Activated T-helper 2 cell treated with anti-CD3 and anti-CD28 coated beads, Interferon-gamma antibody, Interleukin-2, Interleukin-4, amounts not matched to agents 10 μg/mL and 5 μg/mL and 100 μg/mL, durations not matched to agents 14 hours and 24 hours and 36 hours (primary cell): Measurements from ENCODE around the gene PLA2G5. TPM values are rescaled to one million over a fixed set of nuclear protein-coding genes. Genes with fewer than 3 reads are reported as not detected.
"Not testable (repeated sequence)": the region's sequence is repeated elsewhere in the genome, so short reads cannot be mapped to it uniquely, and the experiment has no call there.

Experiments
- DNase-seq: peaks from one replicate; pipeline ENCODE4 v3.0.0; 2021; ENCODE audit warnings: low spot score
- H3K27ac Mint-ChIP-seq: one replicate; pipeline ENCODE4 v1.8.0; 2021; ENCODE audit warnings: mixed read lengths
- H3K27me3 Mint-ChIP-seq: one replicate; pipeline ENCODE4 v1.8.0; 2021; ENCODE audit warnings: low read depth, mixed read lengths
- H3K36me3 Mint-ChIP-seq: one replicate; pipeline ENCODE4 v1.8.0; 2021; ENCODE audit warnings: low read depth, mixed read lengths
- H3K4me1 Mint-ChIP-seq: one replicate; pipeline ENCODE4 v1.8.0; 2021; ENCODE audit warnings: low read depth, mixed read lengths
- H3K4me3 Mint-ChIP-seq: one replicate; pipeline ENCODE4 v1.8.0; 2021; ENCODE audit warnings: low read depth, mild to moderate bottlenecking, moderate library complexity, mixed read lengths
- H3K9me3 Mint-ChIP-seq: one replicate; pipeline ENCODE4 v1.8.0; 2021; ENCODE audit warnings: mixed read lengths
- intact Hi-C: fragments of 100-400 bp; cut with micrococcal nuclease; formaldehyde crosslinking; loops from one replicate; pipeline ENCODE4 v1.15.1; 2023
- total RNA-seq: library from RNA; stranded (reverse); gene quantifications from 2 replicates; pipeline ENCODE4 v1.2.3, GENCODE V29; 2022

The PLA2G5 gene
- total RNA-seq, 1 donor from 2014 or later = not detected

GRCh38 chr1:20049056-20049798 is 20.8 kb upstream of the PLA2G5 start:
- H3K36me3 Mint-ChIP-seq, H3K27ac Mint-ChIP-seq, intact Hi-C loops, H3K4me1 Mint-ChIP-seq, DNase-seq, H3K4me3 Mint-ChIP-seq, H3K27me3 Mint-ChIP-seq: not testable (repeated sequence)
- H3K9me3 Mint-ChIP-seq = peaks cover 34% of the 10 kb centered on the region

DNA sequence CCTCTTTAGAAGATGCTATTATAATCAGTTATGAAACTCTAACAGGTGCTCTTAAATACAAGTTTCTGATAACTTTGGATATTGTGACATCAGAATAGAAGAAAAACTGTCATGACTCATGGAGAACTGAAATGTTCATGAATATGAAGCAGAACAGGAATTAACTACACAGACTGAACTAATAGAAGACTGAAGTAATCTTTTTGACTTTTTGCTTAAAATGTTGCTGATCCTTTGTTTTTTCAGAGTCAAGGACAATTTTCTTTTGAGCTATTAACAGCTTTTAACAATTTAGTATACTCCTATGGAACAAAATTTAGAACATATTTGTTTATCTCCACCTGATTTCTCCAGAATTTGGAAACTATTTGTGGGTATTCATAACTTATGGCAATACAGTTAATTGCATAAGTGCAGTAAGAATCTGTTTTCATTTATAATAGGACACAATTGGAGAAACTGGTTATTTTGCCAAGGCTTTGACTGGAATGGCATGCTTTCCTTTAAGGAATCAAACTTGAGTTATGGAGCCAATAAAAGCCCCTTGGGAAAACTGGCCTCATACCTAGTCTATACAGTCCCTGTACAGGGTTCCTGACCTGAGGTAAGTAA is 18.7 kb upstream of the PLA2G5 start:
- Mint-ChIP-seq H3K9me3 (peaks cover 34% of the 10 kb centered on the region), H3K4me1 (peaks cover 3% of the 10 kb centered on the region), H3K36me3 (peaks cover 3% of the 10 kb centered on the region), H3K27me3 (peaks cover 19% of the 10 kb centered on the region), H3K4me3 (no peak overlapping the region), H3K27ac (no peak overlapping the region)
- no peak for DNase-seq
- intact Hi-C loops = no loop called here

- H3K27me3 Mint-ChIP-seq = peaks cover 21% of the 10 kb centered on the region
- no peak for DNase-seq
- H3K4me3 Mint-ChIP-seq = no peak overlapping the region
- no peak overlapping the region for H3K27ac Mint-ChIP-seq
- H3K4me1 Mint-ChIP-seq = peaks cover 3% of the 10 kb centered on the region
- intact Hi-C loops = no loop called here
- peaks cover 3% of the 10 kb centered on the region for H3K36me3 Mint-ChIP-seq
- H3K9me3 Mint-ChIP-seq = peaks cover 34% of the 10 kb centered on the region
These were observed 17.6 kb upstream of the PLA2G5 start for GRCh38 chr1:20052386-20052785.

- no peaks in the 10 kb centered on the region for H3K36me3 Mint-ChIP-seq
- no peak for DNase-seq
- H3K9me3 Mint-ChIP-seq = peaks cover 5% of the 10 kb centered on the region
- intact Hi-C loops = no loop called here
- peaks cover 24% of the 10 kb centered on the region for H3K4me1 Mint-ChIP-seq
- H3K4me3 Mint-ChIP-seq = no peak overlapping the region
- H3K27ac Mint-ChIP-seq = no peak overlapping the region
- H3K27me3 Mint-ChIP-seq = peaks cover 21% of the 10 kb centered on the region
These were observed 12.0 kb upstream of the PLA2G5 start for GRCh38 chr1:20057886-20058420.

DNA sequence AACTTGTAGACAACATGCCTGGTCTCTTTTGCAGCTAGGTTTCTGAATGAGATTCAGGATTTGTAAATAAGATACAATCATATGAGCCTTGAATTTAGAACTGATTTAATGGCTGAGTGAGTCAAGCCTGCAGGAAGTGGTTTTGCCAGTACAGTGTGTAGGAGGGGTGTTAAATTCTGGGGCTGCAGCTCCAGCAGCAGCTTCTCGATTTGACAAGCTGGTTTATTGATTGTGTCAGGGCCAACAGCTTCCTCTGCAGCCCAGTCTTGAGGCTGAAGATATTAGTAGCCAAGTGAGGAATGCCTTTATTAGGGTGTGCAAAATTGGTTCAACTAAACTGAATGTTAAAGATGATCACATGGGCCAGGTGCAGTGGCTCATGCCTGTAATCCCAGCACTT is 11.5 kb upstream of the PLA2G5 start:
- intact Hi-C loops = no loop called here
- H3K36me3 Mint-ChIP-seq = no peaks in the 10 kb centered on the region
- H3K4me3 Mint-ChIP-seq = no peak overlapping the region
- H3K4me1 Mint-ChIP-seq = peaks cover 24% of the 10 kb centered on the region
- peaks cover 2% of the 10 kb centered on the region for H3K9me3 Mint-ChIP-seq
- no peak overlapping the region for H3K27ac Mint-ChIP-seq
- DNase-seq = peak; percentile 16
- H3K27me3 Mint-ChIP-seq = peaks cover 22% of the 10 kb centered on the region

- Mint-ChIP-seq H3K27me3 (peaks cover 16% of the 10 kb centered on the region), H3K36me3 (no peaks in the 10 kb centered on the region), H3K27ac (no peak overlapping the region), H3K4me3 (no peak overlapping the region), H3K4me1 (peaks cover 24% of the 10 kb centered on the region), H3K9me3 (no peaks in the 10 kb centered on the region)
- no peak for DNase-seq
- intact Hi-C loops = no loop called here
These were observed 10.1 kb upstream of the PLA2G5 start for GRCh38 chr1:20059847-20060246.

DNA sequence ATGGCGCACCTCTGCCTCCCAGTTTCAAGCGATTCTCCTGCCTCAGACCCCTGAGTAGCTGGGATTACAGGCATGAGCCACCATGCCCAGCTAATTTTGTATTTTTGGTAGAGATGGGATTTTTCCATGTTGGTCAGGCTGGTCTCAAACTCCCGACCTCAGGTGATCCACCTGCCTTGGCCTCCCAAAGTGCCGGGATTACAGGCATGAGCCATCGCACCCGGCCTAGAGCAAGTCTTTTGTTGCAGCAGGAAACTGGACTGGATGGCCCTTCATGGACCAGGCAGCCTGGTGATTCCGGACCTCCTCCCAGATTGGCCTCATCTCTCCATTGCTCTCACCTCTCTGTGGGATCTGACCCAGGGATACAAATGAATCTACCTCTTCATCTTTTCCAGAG is 9.2 kb upstream of the PLA2G5 start:
- peaks cover 24% of the 10 kb centered on the region for H3K4me1 Mint-ChIP-seq

DNA sequence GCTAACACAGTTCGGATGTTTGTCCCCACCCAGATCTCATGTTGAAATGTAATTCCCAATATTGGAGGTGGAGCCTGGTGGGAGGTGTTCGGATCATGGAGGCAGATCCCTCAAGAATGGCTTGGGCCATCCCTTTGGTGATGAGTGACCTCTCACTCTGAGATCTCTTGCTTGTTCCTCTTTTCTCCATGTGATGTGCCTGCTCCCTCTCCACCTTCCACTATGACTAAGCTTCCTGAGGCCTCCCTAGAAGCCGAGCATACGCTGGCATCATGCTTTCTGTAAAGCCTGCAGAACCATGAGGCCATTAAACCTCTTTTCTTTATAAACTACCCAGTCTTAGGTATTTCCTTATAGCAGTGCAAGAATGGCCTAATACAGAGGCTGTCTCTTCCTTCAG is 8.1 kb upstream of the PLA2G5 start:
- no peak for DNase-seq
- H3K4me3 Mint-ChIP-seq = no peak overlapping the region
- H3K4me1 Mint-ChIP-seq = peaks cover 21% of the 10 kb centered on the region

More for the DNA sequence above, 9.2 kb upstream of the PLA2G5 start:
- H3K27ac Mint-ChIP-seq, intact Hi-C loops, H3K4me3 Mint-ChIP-seq, H3K36me3 Mint-ChIP-seq, DNase-seq, H3K9me3 Mint-ChIP-seq, H3K27me3 Mint-ChIP-seq: not testable (repeated sequence)

GRCh38 chr1:20063861-20064292 is 6.1 kb upstream of the PLA2G5 start:
- Mint-ChIP-seq H3K4me1 (peaks cover 9% of the 10 kb centered on the region), H3K27ac (no peak overlapping the region), H3K9me3 (no peaks in the 10 kb centered on the region), H3K4me3 (no peak overlapping the region), H3K36me3 (no peaks in the 10 kb centered on the region), H3K27me3 (peaks cover 8% of the 10 kb centered on the region)
- DNase-seq = no peak
- intact Hi-C loops = no loop called here

More for the DNA sequence above, 8.1 kb upstream of the PLA2G5 start:
- intact Hi-C loops = no loop called here
- Mint-ChIP-seq H3K27ac (no peak overlapping the region), H3K27me3 (peaks cover 6% of the 10 kb centered on the region), H3K9me3 (no peaks in the 10 kb centered on the region), H3K36me3 (no peaks in the 10 kb centered on the region)

DNA sequence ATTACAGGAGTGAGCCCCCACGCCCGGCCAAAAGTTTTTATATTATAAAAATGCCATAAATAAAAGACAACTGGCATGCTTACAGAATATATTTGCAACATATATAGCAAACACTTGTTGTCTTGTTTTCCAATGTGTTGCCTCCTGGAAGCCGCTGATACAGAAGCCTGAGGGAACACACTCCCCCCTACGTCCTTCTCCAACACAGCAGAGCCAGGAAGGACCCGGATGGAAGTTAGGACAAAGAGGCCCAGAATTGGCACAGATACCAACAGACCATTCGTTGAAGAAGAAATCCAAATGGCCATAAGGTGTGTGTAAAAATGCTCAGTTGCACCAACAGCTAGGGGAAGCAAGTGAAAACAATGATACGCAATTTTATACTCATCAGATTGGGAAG is 1.3 kb upstream of the PLA2G5 start:
- H3K27me3 Mint-ChIP-seq = peaks cover 8% of the 10 kb centered on the region
- DNase-seq = no peak
- H3K4me1 Mint-ChIP-seq = no peaks in the 10 kb centered on the region
- intact Hi-C loops = no loop called here
- no peak overlapping the region for H3K4me3 Mint-ChIP-seq
- H3K9me3 Mint-ChIP-seq = no peaks in the 10 kb centered on the region
- no peaks in the 10 kb centered on the region for H3K36me3 Mint-ChIP-seq
- no peak overlapping the region for H3K27ac Mint-ChIP-seq

- H3K4me1 Mint-ChIP-seq = no peaks in the 10 kb centered on the region
- intact Hi-C loops = no loop called here
- DNase-seq = no peak
- H3K27me3 Mint-ChIP-seq = peaks cover 9% of the 10 kb centered on the region
- no peak overlapping the region for H3K27ac Mint-ChIP-seq
- no peaks in the 10 kb centered on the region for H3K9me3 Mint-ChIP-seq
- no peak overlapping the region for H3K4me3 Mint-ChIP-seq
- H3K36me3 Mint-ChIP-seq = no peaks in the 10 kb centered on the region
These were observed 363 bp downstream of the PLA2G5 start for GRCh38 chr1:20070357-20070756.

- Mint-ChIP-seq H3K27ac (no peak overlapping the region), H3K36me3 (no peaks in the 10 kb centered on the region), H3K4me1 (no peaks in the 10 kb centered on the region), H3K9me3 (no peaks in the 10 kb centered on the region), H3K4me3 (no peak overlapping the region), H3K27me3 (peaks cover 6% of the 10 kb centered on the region)
- intact Hi-C loops = no loop called here
- DNase-seq = no peak
These were observed 1.4 kb downstream of the PLA2G5 start for GRCh38 chr1:20071416-20071815.

DNA sequence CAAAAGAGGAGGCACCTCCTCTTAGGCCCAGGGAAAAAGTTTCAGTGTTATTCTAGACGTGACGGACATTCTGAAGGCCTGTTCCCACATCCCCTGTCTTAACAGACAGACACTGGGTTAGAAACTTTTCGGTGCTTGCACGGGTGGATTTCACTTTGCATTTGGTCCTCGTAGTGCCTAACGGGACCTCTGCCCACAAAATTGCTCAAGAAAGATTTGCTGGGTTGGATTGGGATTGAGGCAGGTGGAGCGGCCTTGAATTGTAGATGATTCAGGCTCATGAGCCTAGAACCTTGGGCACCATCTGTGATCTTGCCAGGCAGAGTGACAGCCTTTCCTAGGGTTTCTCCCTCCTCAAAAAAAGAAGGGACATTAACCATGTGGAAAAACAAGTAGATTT is 2.8 kb downstream of the PLA2G5 start:
- H3K4me1 Mint-ChIP-seq = no peaks in the 10 kb centered on the region
- DNase-seq = no peak
- no peaks in the 10 kb centered on the region for H3K9me3 Mint-ChIP-seq
- peaks cover 12% of the 10 kb centered on the region for H3K27me3 Mint-ChIP-seq
- no peak overlapping the region for H3K27ac Mint-ChIP-seq
- H3K36me3 Mint-ChIP-seq = no peaks in the 10 kb centered on the region
- no peak overlapping the region for H3K4me3 Mint-ChIP-seq
- intact Hi-C loops = no loop called here
